GM23338 (cell line): Measurements from ENCODE around the gene GPN2. TPM values are rescaled to one million over a fixed set of nuclear protein-coding genes. Genes with fewer than 3 reads are reported as not detected.

ENCODE experiments used
- ATAC-seq: fragments of 200-7000 bp; cut with Tn5 transposase; 3 replicates; pipeline ENCODE4 v1.9.1; 2020
- DNase-seq: peaks from one replicate; pipeline ENCODE4 v3.0.0-alpha.2; 2015; ENCODE audit warnings: low spot score
- H2AFZ ChIP-seq: fragments of 200-600 bp; sonication (generic); 2 replicates; pipeline ENCODE4 v1.8.0; 2016; ENCODE audit warnings: antibody characterized with exemption, mild to moderate bottlenecking, moderate library complexity
- H3F3A ChIP-seq: fragments of 200-600 bp; sonication (generic); replicated peaks from 2 replicates; pipeline ENCODE4 v1.8.0; 2017; ENCODE audit warnings: antibody characterized with exemption, mixed run types, low read depth
- H3K27ac ChIP-seq: fragments of 200-600 bp; sonication (generic); 2 replicates; pipeline ENCODE4 v1.6.1; 2016; ENCODE audit warnings: low read depth
- H3K27me3 ChIP-seq: fragments of 200-600 bp; sonication (generic); 2 replicates; pipeline ENCODE4 v1.8.0; 2016; ENCODE audit warnings: mild to moderate bottlenecking, mixed run types, moderate library complexity; ENCODE audit not compliant: insufficient read depth
- H3K36me3 ChIP-seq: fragments of 200-600 bp; sonication (generic); 2 replicates; pipeline ENCODE4 v1.8.0; 2016; ENCODE audit warnings: mild to moderate bottlenecking; ENCODE audit not compliant: insufficient read depth
- H3K4me1 ChIP-seq: fragments of 200-600 bp; sonication (generic); 2 replicates; pipeline ENCODE4 v1.8.0; 2016; ENCODE audit warnings: mild to moderate bottlenecking, moderate library complexity; ENCODE audit not compliant: insufficient read depth
- H3K4me2 ChIP-seq: fragments of 200-600 bp; sonication (generic); 2 replicates; pipeline ENCODE4 v1.7.1; 2017; ENCODE audit warnings: mixed run types
- H3K4me3 ChIP-seq: fragments of 200-600 bp; sonication (generic); 2 replicates; pipeline ENCODE4 v1.6.1; 2016; ENCODE audit warnings: mixed run types
- H3K79me2 ChIP-seq: fragments of 200-600 bp; sonication (generic); replicated peaks from 2 replicates; pipeline ENCODE4 v1.8.0; 2017; ENCODE audit warnings: mild to moderate bottlenecking; ENCODE audit not compliant: insufficient read depth
- H3K9me2 ChIP-seq: fragments of 200-600 bp; sonication (generic); 2 replicates; pipeline ENCODE4 v1.8.0; 2017; ENCODE audit not compliant: insufficient read depth
- H4K20me1 ChIP-seq: fragments of 200-600 bp; sonication (generic); replicated peaks from 2 replicates; pipeline ENCODE4 v1.8.0; 2017; ENCODE audit warnings: mild to moderate bottlenecking; ENCODE audit not compliant: insufficient read depth
- H3K27ac Mint-ChIP-seq: 2 replicates; pipeline ENCODE4 v1.8.0; 2020; ENCODE audit warnings: inconsistent platforms, mild to moderate bottlenecking, moderate library complexity, mixed read lengths
- H3K27me3 Mint-ChIP-seq: 3 replicates; pipeline ENCODE4 v1.8.0; 2022; ENCODE audit warnings: low read depth, mild to moderate bottlenecking, moderate library complexity, mixed read lengths, inconsistent platforms; ENCODE audit not compliant: insufficient read depth, poor library complexity
- H3K36me3 Mint-ChIP-seq: 3 replicates; pipeline ENCODE4 v1.8.0; 2021; ENCODE audit warnings: low read depth, mild to moderate bottlenecking, inconsistent platforms, moderate library complexity, mixed read lengths
- H3K4me1 Mint-ChIP-seq: 3 replicates; pipeline ENCODE4 v1.8.0; 2020; ENCODE audit warnings: mild to moderate bottlenecking, inconsistent platforms, mixed read lengths
- H3K4me3 Mint-ChIP-seq: 3 replicates; pipeline ENCODE4 v1.8.0; 2021; ENCODE audit warnings: moderate library complexity, mild to moderate bottlenecking, inconsistent platforms, mixed read lengths
- H3K9me3 Mint-ChIP-seq: 3 replicates; pipeline ENCODE4 v1.8.0; 2020; ENCODE audit warnings: moderate library complexity, mild to moderate bottlenecking, inconsistent platforms, mixed read lengths
- CREB1 ChIP-seq: fragments of 250-450 bp; sonication (Bioruptor Pico); IDR thresholded peaks from 2 replicates; pipeline ENCODE4 v1.5.0; 2020; ENCODE audit warnings: low read depth, mild to moderate bottlenecking, moderate library complexity
- CTCF ChIP-seq, 2 experiments: fragments of 200-600 bp in 1 of 2; sonication (generic) in 1 of 2; conservative IDR thresholded peaks; 2 replicates each; pipeline versions ENCODE4 v1.5.1 to v1.6.1; 2016 to 2017; ENCODE audit warnings: antibody characterized with exemption in 2 of 2, low read depth in 2 of 2, mild to moderate bottlenecking in 2 of 2, moderate library complexity in 1 of 2
- EZH2 ChIP-seq: fragments of 200-600 bp; sonication (generic); IDR thresholded peaks from one replicate; pipeline ENCODE4 v1.8.0; 2017; ENCODE audit warnings: antibody characterized with exemption, mild to moderate bottlenecking, low read depth; ENCODE audit not compliant: unreplicated experiment
- EZH2phosphoT487 ChIP-seq: fragments of 200-600 bp; sonication (generic); IDR thresholded peaks from one replicate; pipeline ENCODE4 v1.8.1; 2018; ENCODE audit warnings: antibody characterized with exemption; ENCODE audit not compliant: unreplicated experiment
- JUNB ChIP-seq: IDR thresholded peaks from one replicate; pipeline ENCODE4 v1.6.1; 2016; ENCODE audit warnings: antibody characterized with exemption; ENCODE audit not compliant: unreplicated experiment
- NANOG ChIP-seq: IDR thresholded peaks from 2 replicates; pipeline ENCODE4 v1.6.1; 2016; ENCODE audit warnings: antibody characterized with exemption, borderline replicate concordance
- POLR2AphosphoS5 ChIP-seq: IDR thresholded peaks from 2 replicates; pipeline ENCODE4 v1.6.1; 2016; ENCODE audit warnings: antibody characterized with exemption, low read depth
- REST ChIP-seq: IDR thresholded peaks from one replicate; pipeline ENCODE4 v1.6.1; 2018; ENCODE audit warnings: antibody characterized with exemption; ENCODE audit not compliant: unreplicated experiment
- STAT1 ChIP-seq: IDR thresholded peaks from one replicate; pipeline ENCODE4 v1.6.1; 2016; ENCODE audit warnings: antibody characterized with exemption; ENCODE audit not compliant: unreplicated experiment
- ZNF114 ChIP-seq: fragments of 250-450 bp; sonication (Bioruptor Pico); IDR thresholded peaks from 2 replicates; pipeline ENCODE4 v1.5.0; 2020; ENCODE audit warnings: mild to moderate bottlenecking, moderate library complexity
- ZNF331 ChIP-seq: fragments of 250-450 bp; sonication (Bioruptor Pico); IDR thresholded peaks from 2 replicates; pipeline ENCODE4 v1.5.0; 2020; ENCODE audit warnings: low read depth, mild to moderate bottlenecking, moderate library complexity
- ZNF462 ChIP-seq: fragments of 250-450 bp; sonication (Bioruptor Pico); IDR thresholded peaks from 2 replicates; pipeline ENCODE4 v1.5.0; 2020; ENCODE audit warnings: mild to moderate bottlenecking, moderate library complexity
- polyA plus RNA-seq: library from polyadenylated mRNA; unstranded; fragments of >200 nt; fragmentation: Nextera tagmentation; extraction: Ambion mirVana; gene quantifications from 2 replicates; pipeline ENCODE4 v1.2.1, GENCODE V29; 2016
- total RNA-seq: library from RNA; depleted of rRNA; stranded (reverse); fragments of >200 nt; shearing (Covaris generic); gene quantifications from 2 replicates; pipeline ENCODE4 v1.2.3, GENCODE V29; 2014

GPN2 gene
- total and polyA plus RNA-seq, 2 experiments from 2014 or later = 10.1 to 19.4 TPM

- H3K36me3 ChIP-seq = 0 out of 2 replicates have a peak, but pooled peaks cover 6% of the 10 kb centered on the region
- H2AFZ ChIP-seq = no peak overlapping the region
- H3K9me2 ChIP-seq = no peaks in the 10 kb centered on the region
- ATAC-seq = no peak
- H3K79me2 ChIP-seq = peaks cover 4% of the 10 kb centered on the region; the same call in 1 of the 2 replicates
- no peak overlapping the region for H3K4me3 Mint-ChIP-seq
- peaks cover 20% of the 10 kb centered on the region for H3K4me1 Mint-ChIP-seq
- H3K36me3 Mint-ChIP-seq = peaks cover 47% of the 10 kb centered on the region
- no peak overlapping the region for H3K4me2 ChIP-seq
- H3K27ac ChIP-seq = no peak overlapping the region
- peaks cover 2% of the 10 kb centered on the region; the same call in 1 of the 2 replicates for H3K27me3 ChIP-seq
- 0 out of 2 replicates have a peak, but pooled peaks cover 4% of the 10 kb centered on the region for H3F3A ChIP-seq
- TF ChIP-seq POLR2AphosphoS5 (no peak), ZNF462 (no peak), ZNF114 (CRISPR knock-in tag) (no peak), REST (no peak), JUNB (no peak), CREB1 (no peak), CTCF (conservative IDR thresholded peaks at IDR 0.05; ENCODE audit: low read depth in 2 of 2) (no peak), STAT1 (no peak), EZH2 (no peak), ZNF331 (CRISPR knock-in tag) (no peak), NANOG (no peak), EZH2phosphoT487 (no peak)
- H3K27me3 Mint-ChIP-seq = peaks cover 8% of the 10 kb centered on the region
- no peak for DNase-seq
- no peaks in the 10 kb centered on the region for H3K9me3 Mint-ChIP-seq
- H4K20me1 ChIP-seq = peaks cover 5% of the 10 kb centered on the region
- peaks cover 5% of the 10 kb centered on the region for H3K4me1 ChIP-seq
- no peak overlapping the region for H3K27ac Mint-ChIP-seq
- no peak overlapping the region for H3K4me3 ChIP-seq
These were observed 57.7 kb downstream of the GPN2 start for GRCh38 chr1:26832249-26832960.
